Measurements from ENCODE around the gene LIPI.
"Not testable (repeated sequence)": the region's sequence is repeated elsewhere in the genome, so short reads cannot be mapped to it uniquely, and the experiment has no call there.

Gene LIPI

GRCh38 chr21:14071902-14072734, 138.6 kb downstream of the LIPI start:
- no peaks in the 10 kb centered on the region for H3K27me3 ChIP-seq (replicated peaks; ENCODE audit: control insufficient read depth, insufficient read depth, low read length)
- H3K4me3 ChIP-seq (replicated peaks; ENCODE audit: low read depth, low read length) = no peak overlapping the region
- no peak for TF ChIP-seq CTCF (IDR thresholded peaks at IDR 0.05; ENCODE audit: insufficient read depth, low read length, poor library complexity, severe bottlenecking)
- no peak for DNase-seq (ENCODE audit: extremely low read depth, insufficient read length)
- H3K36me3 ChIP-seq (ENCODE audit: control insufficient read depth, insufficient read depth, low read length) = no peaks in the 10 kb centered on the region

- Histone ChIP-seq H3K27me3 (replicated peaks; ENCODE audit: control insufficient read depth, insufficient read depth, low read length) (no peaks in the 10 kb centered on the region), H3K36me3 (ENCODE audit: control insufficient read depth, insufficient read depth, low read length) (no peaks in the 10 kb centered on the region), H3K4me3 (replicated peaks; ENCODE audit: low read depth, low read length) (no peak overlapping the region)
- TF ChIP-seq CTCF (IDR thresholded peaks at IDR 0.05; ENCODE audit: insufficient read depth, low read length, poor library complexity, severe bottlenecking) = no peak
- DNase-seq (ENCODE audit: extremely low read depth, insufficient read length) = no peak
Observed at GRCh38 chr21:14070968-14071367, 139.8 kb downstream of the LIPI start.

- no peaks in the 10 kb centered on the region for H3K27me3 ChIP-seq (replicated peaks; ENCODE audit: control insufficient read depth, insufficient read depth, low read length)
- no peaks in the 10 kb centered on the region for H3K36me3 ChIP-seq (ENCODE audit: control insufficient read depth, insufficient read depth, low read length)
- H3K4me3 ChIP-seq (replicated peaks; ENCODE audit: low read depth, low read length) = no peak overlapping the region
- DNase-seq (ENCODE audit: extremely low read depth, insufficient read length) = no peak
- TF ChIP-seq CTCF (IDR thresholded peaks at IDR 0.05; ENCODE audit: insufficient read depth, low read length, poor library complexity, severe bottlenecking) = no peak
Observed at GRCh38 chr21:14070049-14070893, 140.5 kb downstream of the LIPI start.

DNA sequence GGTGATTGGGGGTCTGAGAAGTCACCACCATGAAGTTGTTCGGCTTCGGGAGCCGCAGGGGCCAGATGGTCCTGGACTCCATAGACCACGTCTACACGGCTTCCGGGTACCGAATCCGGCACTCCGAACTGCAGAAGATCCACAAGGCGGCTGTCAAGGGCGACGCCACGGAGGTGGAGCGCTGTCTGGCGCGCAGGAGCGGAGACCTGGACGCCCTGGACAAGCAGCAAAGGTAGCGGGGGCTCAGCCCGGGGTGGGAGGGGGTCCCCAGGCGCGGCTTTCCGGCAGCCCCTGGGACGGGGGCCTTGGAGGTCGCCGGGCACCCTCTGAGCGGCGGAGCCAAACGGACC, 146.5 kb downstream of the LIPI start:
- H3K27me3 ChIP-seq (replicated peaks; ENCODE audit: control insufficient read depth, insufficient read depth, low read length) = no peaks in the 10 kb centered on the region
- DNase-seq (ENCODE audit: extremely low read depth, insufficient read length) = no peak
- no peak overlapping the region for H3K4me3 ChIP-seq (replicated peaks; ENCODE audit: low read depth, low read length)
- H3K36me3 ChIP-seq (ENCODE audit: control insufficient read depth, insufficient read depth, low read length) = no peaks in the 10 kb centered on the region
- TF ChIP-seq CTCF (IDR thresholded peaks at IDR 0.05; ENCODE audit: insufficient read depth, low read length, poor library complexity, severe bottlenecking) = no peak

DNA sequence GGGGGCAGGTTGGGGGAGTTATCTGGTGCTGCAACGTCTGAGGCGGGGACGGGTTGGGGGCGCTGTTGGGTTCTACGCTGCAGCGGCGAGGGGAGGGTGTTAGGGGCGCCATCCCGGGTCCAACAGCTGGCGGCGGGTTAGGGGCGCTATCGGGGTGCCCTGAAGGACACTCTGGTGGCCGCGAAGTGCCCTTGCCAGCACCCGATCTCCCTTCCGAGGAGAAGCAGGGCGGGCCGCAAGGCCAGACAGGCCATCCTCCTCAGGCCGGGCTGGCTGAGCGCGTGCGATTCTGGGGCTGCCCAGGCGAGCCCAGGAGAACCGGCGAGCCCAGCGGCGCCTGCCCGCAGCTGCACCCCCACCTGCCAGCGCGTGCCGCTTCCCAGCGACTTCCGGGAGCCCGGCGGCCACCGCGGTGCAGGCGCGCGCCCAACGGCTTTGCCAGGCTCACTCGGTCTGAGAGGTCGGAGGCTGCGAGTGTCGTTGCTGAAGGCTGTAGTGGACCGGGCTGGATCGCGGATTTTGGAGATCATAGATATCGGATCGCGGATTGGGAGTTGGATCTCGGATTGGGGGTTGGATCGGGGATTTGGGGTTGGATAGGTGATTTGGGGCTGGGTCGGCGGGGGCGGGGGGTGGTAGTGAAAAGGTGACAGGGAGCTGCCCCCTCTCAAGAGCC, 147.0 kb downstream of the LIPI start:
- H3K27me3 ChIP-seq (replicated peaks; ENCODE audit: control insufficient read depth, insufficient read depth, low read length); H3K36me3 ChIP-seq (ENCODE audit: control insufficient read depth, insufficient read depth, low read length); H3K4me3 ChIP-seq (replicated peaks; ENCODE audit: low read depth, low read length); DNase-seq (ENCODE audit: extremely low read depth, insufficient read length): not testable (repeated sequence)

GRCh38 chr21:14062684-14063083, 148.1 kb downstream of the LIPI start:
- not testable (repeated sequence) for DNase-seq (ENCODE audit: extremely low read depth, insufficient read length); H3K4me3 ChIP-seq (replicated peaks; ENCODE audit: low read depth, low read length); H3K36me3 ChIP-seq (ENCODE audit: control insufficient read depth, insufficient read depth, low read length); H3K27me3 ChIP-seq (replicated peaks; ENCODE audit: control insufficient read depth, insufficient read depth, low read length)

DNA sequence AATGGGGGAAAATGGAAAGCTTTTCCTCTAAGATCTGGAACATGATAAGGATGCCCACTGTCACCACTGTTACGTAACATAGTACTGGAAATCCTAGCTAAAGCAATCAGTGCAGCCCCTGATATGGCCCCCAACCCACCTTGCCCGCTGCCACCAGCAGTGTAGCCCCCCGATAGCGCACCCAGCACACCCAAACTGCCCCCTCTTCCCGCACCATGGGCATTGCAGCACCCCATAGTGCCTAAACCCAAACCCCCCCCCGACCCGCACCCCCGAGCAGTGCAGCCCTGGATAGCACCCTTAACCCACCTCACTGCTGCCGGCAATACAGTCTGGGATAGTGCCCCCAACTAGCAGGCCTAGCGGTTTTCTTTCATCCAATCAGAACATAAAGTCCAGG, 148.9 kb downstream of the LIPI start:
- not testable (repeated sequence) for H3K27me3 ChIP-seq (replicated peaks; ENCODE audit: control insufficient read depth, insufficient read depth, low read length); H3K36me3 ChIP-seq (ENCODE audit: control insufficient read depth, insufficient read depth, low read length); DNase-seq (ENCODE audit: extremely low read depth, insufficient read length)

GRCh38 chr21:14058995-14059627, 151.6 kb downstream of the LIPI start:
- H3K27me3 ChIP-seq (replicated peaks; ENCODE audit: control insufficient read depth, insufficient read depth, low read length); DNase-seq (ENCODE audit: extremely low read depth, insufficient read length); H3K4me3 ChIP-seq (replicated peaks; ENCODE audit: low read depth, low read length); H3K36me3 ChIP-seq (ENCODE audit: control insufficient read depth, insufficient read depth, low read length): not testable (repeated sequence)

More for the DNA sequence above, 148.9 kb downstream of the LIPI start:
- H3K4me3 ChIP-seq (replicated peaks; ENCODE audit: low read depth, low read length) = not testable (repeated sequence)
